ENCODE measurements around the gene PLAGL2.

Gene PLAGL2

GRCh38 chr20:32235331-32236047 lies 27.9 kb upstream of the PLAGL2 start:
- H3K27ac ChIP-seq, result no peak overlapping the region
- TF ChIP-seq ZFX (IDR thresholded peaks at IDR 0.05; ENCODE audit: borderline replicate concordance) (no peak), CTCF (IDR thresholded peaks at IDR 0.05) (no peak)

GRCh38 chr20:32234135-32234808 lies 26.7 kb upstream of the PLAGL2 start:
- no peak overlapping the region for H3K27ac ChIP-seq
- TF ChIP-seq ZFX (IDR thresholded peaks at IDR 0.05; ENCODE audit: borderline replicate concordance) (no peak), CTCF (IDR thresholded peaks at IDR 0.05) (no peak)

GRCh38 chr20:32233286-32233685 lies 25.7 kb upstream of the PLAGL2 start:
- TF ChIP-seq CTCF (IDR thresholded peaks at IDR 0.05) (no peak), ZFX (IDR thresholded peaks at IDR 0.05; ENCODE audit: borderline replicate concordance) (no peak)
- H3K27ac ChIP-seq, result no peak overlapping the region

- no peak for TF ChIP-seq ZFX (IDR thresholded peaks at IDR 0.05; ENCODE audit: borderline replicate concordance)
- TF ChIP-seq CTCF (IDR thresholded peaks at IDR 0.05), result no peak
- H3K27ac ChIP-seq, result no peak overlapping the region
Observed at GRCh38 chr20:32232326-32232886, 24.9 kb upstream of the PLAGL2 start.

- TF ChIP-seq CTCF (IDR thresholded peaks at IDR 0.05), result no peak
- no peak for TF ChIP-seq ZFX (IDR thresholded peaks at IDR 0.05; ENCODE audit: borderline replicate concordance)
- no peak overlapping the region for H3K27ac ChIP-seq
Observed at GRCh38 chr20:32231847-32232246, 24.3 kb upstream of the PLAGL2 start.

GRCh38 chr20:32231245-32231644 lies 23.7 kb upstream of the PLAGL2 start:
- H3K27ac ChIP-seq, result no peak overlapping the region
- TF ChIP-seq CTCF (IDR thresholded peaks at IDR 0.05) (no peak), ZFX (IDR thresholded peaks at IDR 0.05; ENCODE audit: borderline replicate concordance) (no peak)

GRCh38 chr20:32230707-32231106 lies 23.2 kb upstream of the PLAGL2 start:
- H3K27ac ChIP-seq, result no peak overlapping the region
- TF ChIP-seq ZFX (IDR thresholded peaks at IDR 0.05; ENCODE audit: borderline replicate concordance), result no peak
- TF ChIP-seq CTCF (IDR thresholded peaks at IDR 0.05), result no peak

Measured in 22Rv1 (cell line).